CD14-positive monocyte (primary cell): ENCODE data around the gene XRCC4. TPM values are rescaled to one million over a fixed set of nuclear protein-coding genes. Genes with fewer than 3 reads are reported as not detected.

Experiments used
- DNase-seq, 3 donors: peaks; one replicate each; pipeline ENCODE4 v3.0.0-alpha.2; 2011 to 2022
- H2AFZ ChIP-seq: 2 replicates; pipeline ENCODE4 v1.6.0; 2012; ENCODE audit warnings: mild to moderate bottlenecking, low read depth, low read length, inconsistent platforms; ENCODE audit not compliant: insufficient read depth, poor library complexity, severe bottlenecking
- H3K27ac ChIP-seq, 2 donors: 1 replicate in 1 of 2; 2 replicates in 1 of 2; pipeline ENCODE4 v1.5.1; 2012 to 2013; ENCODE audit warnings: low read length in 2 of 2, control low read depth in 1 of 2, inconsistent platforms in 1 of 2, low read depth in 1 of 2, mild to moderate bottlenecking in 1 of 2
- H3K27me3 ChIP-seq, 2 donors: one replicate each; pipeline versions ENCODE4 v1.6.0 to v1.6.1; 2011 to 2013; ENCODE audit warnings: low read length in 2 of 2; ENCODE audit not compliant: control insufficient read depth in 2 of 2, insufficient read depth in 2 of 2
- H3K36me3 ChIP-seq, 2 donors: replicated peaks in 1 of 2; 1 replicate in 1 of 2; 2 replicates in 1 of 2; pipeline versions ENCODE4 v1.5.1 to v1.6.1; 2012 to 2013; ENCODE audit warnings: low read length in 2 of 2, control low read depth in 1 of 2, inconsistent platforms in 1 of 2, mild to moderate bottlenecking in 1 of 2; ENCODE audit not compliant: insufficient read depth in 2 of 2, control insufficient read depth in 1 of 2
- H3K4me1 ChIP-seq, 2 donors: 1 replicate in 1 of 2; 2 replicates in 1 of 2; pipeline versions ENCODE4 v1.5.1 to v1.6.1; 2012 to 2013; ENCODE audit warnings: low read length in 2 of 2, control low read depth in 1 of 2, inconsistent platforms in 1 of 2, mild to moderate bottlenecking in 1 of 2, moderate library complexity in 1 of 2; ENCODE audit not compliant: insufficient read depth in 2 of 2, control insufficient read depth in 1 of 2
- H3K4me2 ChIP-seq: replicated peaks from 2 replicates; pipeline ENCODE3; 2012; ENCODE audit warnings: low read length, moderate library complexity, mild to moderate bottlenecking; ENCODE audit not compliant: poor library complexity, severe bottlenecking; ENCODE audit errors: extremely low read depth
- H3K4me3 ChIP-seq, 3 experiments: fragments of 200-600 bp in 1 of 3; sonication (generic) in 1 of 3; replicated peaks in 1 of 3; 1 replicate in 2 of 3; 2 replicates in 1 of 3; pipeline ENCODE4 v1.5.1; 2011 to 2013; ENCODE audit warnings: low read length in 3 of 3, mild to moderate bottlenecking in 3 of 3, control low read depth in 2 of 3, low read depth in 2 of 3, inconsistent platforms in 1 of 3, moderate library complexity in 1 of 3
- H3K79me2 ChIP-seq: 2 replicates; pipeline ENCODE4 v1.6.0; 2012; ENCODE audit warnings: mild to moderate bottlenecking, control low read depth, inconsistent platforms, low read length, moderate library complexity; ENCODE audit not compliant: insufficient read depth
- H3K9ac ChIP-seq: 2 replicates; pipeline ENCODE4 v1.6.0; 2017; ENCODE audit warnings: low read length, mild to moderate bottlenecking; ENCODE audit not compliant: insufficient read depth, poor library complexity, severe bottlenecking
- H3K9me3 ChIP-seq, 2 donors: replicated peaks in 1 of 2; 1 replicate in 1 of 2; 2 replicates in 1 of 2; pipeline versions ENCODE4 v1.5.1 to v1.6.1; 2012 to 2013; ENCODE audit warnings: low read length in 2 of 2, control low read depth in 1 of 2; ENCODE audit not compliant: control insufficient read depth in 1 of 2, insufficient read depth in 1 of 2
- H4K20me1 ChIP-seq: 2 replicates; pipeline ENCODE4 v1.6.0; 2012; ENCODE audit warnings: mild to moderate bottlenecking, low read length, control low read depth, moderate library complexity; ENCODE audit not compliant: insufficient read depth
- H3K27ac Mint-ChIP-seq, 7 donors: one replicate each; pipeline ENCODE4 v1.8.0; 2020; ENCODE audit warnings: mild to moderate bottlenecking in 7 of 7, mixed read lengths in 7 of 7, moderate library complexity in 6 of 7, inconsistent platforms in 2 of 7
- H3K27me3 Mint-ChIP-seq, 3 donors: one replicate each; pipeline ENCODE4 v1.8.0; 2021 to 2022; ENCODE audit warnings: low read depth in 3 of 3, mild to moderate bottlenecking in 3 of 3, mixed read lengths in 3 of 3, moderate library complexity in 3 of 3, inconsistent platforms in 1 of 3
- H3K36me3 Mint-ChIP-seq, 2 donors: one replicate each; pipeline ENCODE4 v1.8.0; 2020; ENCODE audit warnings: mixed read lengths in 2 of 2, inconsistent platforms in 1 of 2, mild to moderate bottlenecking in 1 of 2
- H3K4me1 Mint-ChIP-seq: one replicate; pipeline ENCODE4 v1.8.0; 2020; ENCODE audit warnings: mild to moderate bottlenecking, mixed read lengths
- H3K4me3 Mint-ChIP-seq, 2 donors: one replicate each; pipeline ENCODE4 v1.8.0; 2020; ENCODE audit warnings: mild to moderate bottlenecking in 2 of 2, mixed read lengths in 2 of 2, moderate library complexity in 1 of 2
- H3K9me3 Mint-ChIP-seq, 7 donors: one replicate each; pipeline ENCODE4 v1.8.0; 2020 to 2022; ENCODE audit warnings: mixed read lengths in 7 of 7, mild to moderate bottlenecking in 6 of 7, moderate library complexity in 6 of 7, inconsistent platforms in 2 of 7
- WGBS: methylation state at CpG from one replicate; pipeline ENCODE4 v1.1.5; 2013; ENCODE audit warnings: missing lambda C conversion rate; ENCODE audit not compliant: insufficient coverage; 5-methylcytosine and 5-hydroxymethylcytosine counted together
- intact Hi-C, 2 donors: fragments of 100-400 bp; cut with micrococcal nuclease; formaldehyde crosslinking; loops; one replicate each; pipeline versions ENCODE4 v1.15.0 to v1.15.1; 2023
- polyA plus RNA-seq, 3 donors: library from polyadenylated mRNA; depleted of rRNA in 1 of 3; unstranded in 2 of 3; stranded (reverse) in 1 of 3; fragments of 300-500 nt in 2 of 3; fragments of >200 nt in 1 of 3; fragmentation: Illumina TruSeq in 2 of 3; gene quantifications; 1 replicate in 2 of 3; 2 replicates in 1 of 3; pipeline ENCODE4 v1.2.3, GENCODE V29; 2012 to 2021
- TF ChIP-seq, protein P1 (sequence below): fragments of 200-600 bp; IDR thresholded peaks from one replicate; pipeline ENCODE4 v1.8.0; 2022; ENCODE audit warnings: antibody characterized with exemption, mild to moderate bottlenecking

Gene XRCC4
- polyA plus RNA-seq, 3 donors = 4.0 to 21.8 (median 16.3) TPM

DNA sequence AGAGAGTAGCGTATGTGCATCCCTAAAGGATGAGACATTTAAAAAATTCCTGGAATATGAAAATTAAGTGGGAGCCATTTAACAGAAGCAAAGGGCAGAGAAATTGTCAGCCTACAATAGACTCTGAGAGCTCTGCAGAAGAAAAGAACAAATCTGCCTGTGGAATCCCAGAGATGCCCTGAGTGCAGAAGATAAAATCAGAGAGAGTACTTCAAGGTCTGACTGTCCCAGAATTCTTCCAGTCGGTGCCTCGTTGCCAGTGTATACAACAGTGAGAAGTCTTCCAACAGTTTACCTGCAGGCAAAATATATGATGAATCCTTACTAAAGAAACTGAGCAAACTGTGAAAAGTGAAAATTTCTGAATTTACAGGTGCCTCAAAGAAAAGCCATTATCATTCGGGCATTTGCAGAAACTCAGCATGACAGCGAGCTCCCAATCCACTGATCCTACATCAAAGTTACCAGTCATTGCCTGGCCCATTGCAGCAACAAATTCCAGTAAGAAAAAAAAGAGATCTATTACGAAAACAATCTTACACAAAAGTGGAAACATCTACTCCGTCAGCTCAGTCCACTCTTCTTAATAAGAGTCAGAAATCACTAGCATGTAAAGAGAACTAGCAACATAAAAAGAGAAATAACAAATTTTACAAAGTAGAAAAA lies 301.4 kb downstream of the XRCC4 start:
- no peak overlapping the region for H3K9ac ChIP-seq
- Mint-ChIP-seq H3K27ac (peak overlapping the region; percentile 90 to 98 (median 96)), H3K36me3 (peaks cover 9 to 13% of the 10 kb centered on the region in 2 donors), H3K4me1 (peaks cover 53% of the 10 kb centered on the region), H3K9me3 (peaks cover 10 to 24% (median 15%) of the 10 kb centered on the region in 7 donors), H3K27me3 (peaks cover 0 to 1% (median 0%) of the 10 kb centered on the region in 3 donors), H3K4me3 (peak overlapping the region in 1 of 2 donors; percentile 2)
- peak overlapping the region; percentile 8 for H3K4me2 ChIP-seq
- H3K36me3 ChIP-seq = no peaks in the 10 kb centered on the region
- DNase-seq = peak; percentile 49 to 80 (median 72)
- peaks cover 9 to 12% of the 10 kb centered on the region in 2 donors for H3K9me3 ChIP-seq
- H3K27ac ChIP-seq = peak overlapping the region; percentile 83 to 89
- H3K4me3 ChIP-seq = peak overlapping the region in 1 of 3 experiments; percentile 28
- H2AFZ ChIP-seq = no peak overlapping the region
- intact Hi-C loops = no loop called here
- H4K20me1 ChIP-seq = no peaks in the 10 kb centered on the region
- no peaks in the 10 kb centered on the region for H3K27me3 ChIP-seq
- TF ChIP-seq, protein P1, sequence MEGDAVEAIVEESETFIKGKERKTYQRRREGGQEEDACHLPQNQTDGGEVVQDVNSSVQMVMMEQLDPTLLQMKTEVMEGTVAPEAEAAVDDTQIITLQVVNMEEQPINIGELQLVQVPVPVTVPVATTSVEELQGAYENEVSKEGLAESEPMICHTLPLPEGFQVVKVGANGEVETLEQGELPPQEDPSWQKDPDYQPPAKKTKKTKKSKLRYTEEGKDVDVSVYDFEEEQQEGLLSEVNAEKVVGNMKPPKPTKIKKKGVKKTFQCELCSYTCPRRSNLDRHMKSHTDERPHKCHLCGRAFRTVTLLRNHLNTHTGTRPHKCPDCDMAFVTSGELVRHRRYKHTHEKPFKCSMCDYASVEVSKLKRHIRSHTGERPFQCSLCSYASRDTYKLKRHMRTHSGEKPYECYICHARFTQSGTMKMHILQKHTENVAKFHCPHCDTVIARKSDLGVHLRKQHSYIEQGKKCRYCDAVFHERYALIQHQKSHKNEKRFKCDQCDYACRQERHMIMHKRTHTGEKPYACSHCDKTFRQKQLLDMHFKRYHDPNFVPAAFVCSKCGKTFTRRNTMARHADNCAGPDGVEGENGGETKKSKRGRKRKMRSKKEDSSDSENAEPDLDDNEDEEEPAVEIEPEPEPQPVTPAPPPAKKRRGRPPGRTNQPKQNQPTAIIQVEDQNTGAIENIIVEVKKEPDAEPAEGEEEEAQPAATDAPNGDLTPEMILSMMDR = no peak
- H3K4me1 ChIP-seq = peaks cover 58 to 59% of the 10 kb centered on the region in 2 donors
- 33% methylated on average over 3 of the region's 7 CpGs for WGBS
- H3K79me2 ChIP-seq = no peaks in the 10 kb centered on the region

DNA sequence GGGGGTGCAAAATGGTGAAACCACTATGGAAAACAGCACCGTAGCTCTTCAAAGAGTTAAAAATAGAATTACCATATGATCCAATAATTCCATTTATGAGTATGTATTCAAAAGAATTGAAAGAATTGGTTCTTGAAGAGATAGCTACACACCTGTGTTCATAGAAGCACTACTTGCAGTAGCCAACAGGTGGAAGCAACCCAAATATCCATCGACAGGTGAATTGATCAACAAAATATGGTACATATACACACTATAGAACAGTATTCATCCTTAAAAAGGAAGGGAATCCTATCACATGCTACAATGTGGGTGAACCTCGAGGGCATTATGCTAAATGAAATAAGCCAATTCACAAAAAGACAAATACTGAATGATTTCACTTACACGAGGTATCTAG lies 308.5 kb downstream of the XRCC4 start:
- H3K9me3 Mint-ChIP-seq = peaks cover 7 to 31% (median 15%) of the 10 kb centered on the region in 7 donors
- no peaks in the 10 kb centered on the region for H4K20me1 ChIP-seq
- no peak overlapping the region for H3K27ac ChIP-seq
- intact Hi-C loops = no loop called here
- H3K4me1 Mint-ChIP-seq = peaks cover 20% of the 10 kb centered on the region
- H3K9me3 ChIP-seq = peaks cover 9 to 16% of the 10 kb centered on the region in 2 donors
- H3K36me3 ChIP-seq = no peaks in the 10 kb centered on the region
- H3K27me3 Mint-ChIP-seq = peaks cover 0 to 1% (median 0%) of the 10 kb centered on the region in 3 donors
- H3K4me2 ChIP-seq = no peak overlapping the region
- no peak overlapping the region for H3K9ac ChIP-seq
- H3K27me3 ChIP-seq = no peaks in the 10 kb centered on the region
- no peak overlapping the region for H3K27ac Mint-ChIP-seq
- H3K79me2 ChIP-seq = no peaks in the 10 kb centered on the region
- H3K4me1 ChIP-seq = peaks cover 8 to 10% of the 10 kb centered on the region in 2 donors
- TF ChIP-seq, protein P1 = no peak
- H3K4me3 Mint-ChIP-seq = no peak overlapping the region
- H3K4me3 ChIP-seq = no peak overlapping the region
- H3K36me3 Mint-ChIP-seq = peaks cover 5 to 7% of the 10 kb centered on the region in 2 donors
- no peak overlapping the region for H2AFZ ChIP-seq
- WGBS = no CpG with 5 or more reads among the region's 4 CpGs
- no peak for DNase-seq
